HG03457 (cell line): Measurements from ENCODE around the gene EVC2.

ENCODE experiments used
- ATAC-seq: cut with Tn5 transposase; IDR thresholded peaks from one replicate; pipeline ENCODE4 v1.9.1; 2021; ENCODE audit warnings: moderate number of reproducible peaks; ENCODE audit not compliant: unreplicated experiment

The EVC2 gene

DNA sequence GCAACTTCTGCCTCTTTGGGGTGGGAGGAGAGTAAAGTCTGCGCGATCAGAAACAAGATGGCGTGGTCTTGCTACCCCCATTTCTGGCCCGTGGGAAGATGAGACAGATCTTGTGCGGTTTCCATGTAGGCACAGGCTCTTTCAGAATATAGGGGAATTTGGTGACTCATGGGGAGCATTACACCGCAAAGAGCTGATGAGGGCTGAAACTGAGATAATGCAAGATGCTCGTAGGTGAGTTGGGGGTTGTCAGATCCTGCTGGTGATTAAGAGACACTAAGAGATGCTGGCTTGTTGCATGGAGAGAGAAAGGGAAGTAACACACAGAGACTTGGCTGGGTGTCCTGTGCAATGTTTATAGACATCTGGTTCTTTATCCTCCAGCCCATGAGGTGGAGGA is 4.2 kb upstream of the EVC2 start:
- no peak for ATAC-seq

DNA sequence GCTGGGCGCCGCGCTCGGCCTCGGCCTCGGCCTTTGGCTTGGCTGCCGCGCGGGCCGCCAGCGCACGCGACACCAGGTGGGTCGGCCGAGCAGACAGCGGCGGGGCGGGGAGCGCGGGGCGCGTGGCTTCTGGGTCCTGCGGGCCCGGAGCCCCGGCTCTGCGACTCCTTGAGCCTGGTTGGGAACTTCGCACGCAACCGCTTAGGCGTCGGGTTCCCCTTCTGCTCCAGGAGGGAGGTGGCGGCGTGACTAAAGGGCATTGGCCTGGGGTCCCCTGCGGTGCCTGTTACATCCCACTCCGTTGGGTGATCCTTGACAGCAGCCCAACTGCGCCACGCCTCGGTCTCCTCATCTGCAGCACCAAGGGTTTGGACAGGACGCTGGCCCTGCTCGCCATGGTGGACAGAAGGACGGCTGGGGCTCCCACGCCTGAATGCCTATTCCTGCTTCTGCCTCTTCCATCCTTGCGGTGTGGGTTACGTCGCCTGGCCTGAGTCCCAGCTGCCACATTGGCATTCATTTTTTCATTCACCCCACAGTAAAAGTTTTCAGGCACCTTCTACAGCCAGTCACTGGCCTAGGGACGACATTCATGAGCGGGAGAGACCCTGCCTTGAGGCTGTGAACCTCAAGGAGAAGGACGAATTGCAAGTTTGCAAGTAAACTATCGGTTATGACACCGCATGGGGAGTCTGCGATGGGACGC is 3.3 kb upstream of the EVC2 start:
- no peak for ATAC-seq

DNA sequence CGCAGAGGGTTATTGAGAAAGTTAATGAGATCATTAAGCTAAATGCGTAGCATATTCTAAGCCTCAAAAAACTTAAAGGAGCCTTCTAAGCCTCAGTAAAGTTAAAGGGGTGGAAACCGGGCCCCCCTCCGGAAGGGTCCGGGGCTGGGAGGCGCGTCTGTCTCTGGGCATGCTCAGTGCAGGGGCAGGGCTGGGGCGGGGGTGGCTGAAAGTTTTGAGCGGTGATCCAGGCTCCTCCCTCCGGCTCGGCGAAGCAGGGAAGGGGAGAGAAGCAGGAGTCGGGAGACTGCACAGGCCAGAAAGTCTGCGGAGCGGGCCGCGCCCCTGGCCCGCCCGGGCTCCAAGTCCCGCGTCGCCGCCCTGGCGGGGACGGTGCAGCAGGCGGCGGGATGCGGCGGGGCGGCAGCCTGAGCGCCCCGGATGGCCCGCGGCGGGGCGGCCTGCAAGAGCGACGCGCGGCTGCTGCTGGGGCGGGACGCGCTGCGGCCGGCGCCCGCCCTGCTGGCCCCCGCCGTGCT is 2.7 kb upstream of the EVC2 start, which contains the start of gene EVC:
TSS of gene EVC (plus strand) at position 241 of the 518 bp plus-strand sequence. CDS start at position 421, 180 bp downstream.
- no peak for ATAC-seq

DNA sequence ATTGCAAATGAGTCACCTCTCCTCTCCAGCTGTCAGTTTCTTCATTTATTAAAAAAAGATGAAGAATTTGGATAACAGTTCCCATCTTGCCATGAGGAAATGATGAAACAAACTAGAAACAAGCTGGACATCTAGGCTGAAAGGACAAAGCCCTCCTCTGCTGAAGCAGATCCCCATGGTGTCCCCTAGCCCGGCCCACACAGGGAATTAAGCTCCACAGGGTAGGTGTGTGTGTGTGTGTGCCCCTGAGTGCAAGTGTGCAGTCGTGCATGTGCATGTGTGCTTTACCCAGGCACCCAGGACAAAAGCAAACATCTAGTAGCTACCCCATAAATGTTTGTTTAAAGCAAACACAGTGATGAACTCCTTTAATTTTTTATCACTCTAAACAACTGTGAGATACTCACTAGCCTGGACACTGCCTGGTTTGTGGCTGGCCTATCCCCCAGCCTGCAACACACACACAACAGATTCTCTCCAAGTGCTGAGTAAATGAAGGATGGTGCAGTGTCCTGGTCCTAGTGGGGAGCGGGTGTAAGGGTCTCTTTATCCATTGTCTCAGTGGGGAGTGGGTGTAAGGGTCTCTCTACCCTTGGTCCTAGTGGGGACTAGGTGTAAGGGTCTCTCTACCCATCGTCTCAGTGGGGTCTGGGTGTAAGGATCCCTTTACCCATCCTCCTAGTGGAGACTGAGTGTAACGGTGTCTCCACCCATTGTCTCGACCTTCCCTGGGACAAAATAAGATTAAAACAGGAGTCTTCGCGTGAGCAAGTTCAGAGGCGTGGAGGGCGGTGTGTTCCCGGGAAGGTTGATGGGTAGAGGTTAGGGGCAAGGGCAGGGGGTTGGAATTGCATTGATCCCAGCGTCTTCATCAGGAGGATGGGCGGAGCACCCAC is 2.0 kb upstream of the EVC2 start:
- no peak for ATAC-seq

DNA sequence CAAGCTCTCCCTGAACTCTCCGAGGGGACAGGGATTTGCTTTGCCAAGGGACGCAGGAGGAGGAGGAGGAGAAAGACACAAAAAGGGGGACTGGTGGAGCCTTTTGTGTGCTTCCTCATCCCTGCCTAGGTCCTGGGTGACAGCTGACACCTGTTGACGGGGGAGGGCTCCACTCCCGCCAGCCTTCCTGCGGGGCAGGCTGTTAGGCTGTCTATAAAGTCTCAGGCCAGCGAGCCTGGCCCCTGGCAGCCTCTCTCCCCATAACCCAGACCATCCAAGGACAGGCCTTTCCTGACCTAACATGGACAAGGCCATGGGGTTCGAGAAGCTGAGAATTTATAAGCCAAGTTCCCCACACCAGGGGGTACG is 832 bp upstream of the EVC2 start:
- ATAC-seq = no peak

DNA sequence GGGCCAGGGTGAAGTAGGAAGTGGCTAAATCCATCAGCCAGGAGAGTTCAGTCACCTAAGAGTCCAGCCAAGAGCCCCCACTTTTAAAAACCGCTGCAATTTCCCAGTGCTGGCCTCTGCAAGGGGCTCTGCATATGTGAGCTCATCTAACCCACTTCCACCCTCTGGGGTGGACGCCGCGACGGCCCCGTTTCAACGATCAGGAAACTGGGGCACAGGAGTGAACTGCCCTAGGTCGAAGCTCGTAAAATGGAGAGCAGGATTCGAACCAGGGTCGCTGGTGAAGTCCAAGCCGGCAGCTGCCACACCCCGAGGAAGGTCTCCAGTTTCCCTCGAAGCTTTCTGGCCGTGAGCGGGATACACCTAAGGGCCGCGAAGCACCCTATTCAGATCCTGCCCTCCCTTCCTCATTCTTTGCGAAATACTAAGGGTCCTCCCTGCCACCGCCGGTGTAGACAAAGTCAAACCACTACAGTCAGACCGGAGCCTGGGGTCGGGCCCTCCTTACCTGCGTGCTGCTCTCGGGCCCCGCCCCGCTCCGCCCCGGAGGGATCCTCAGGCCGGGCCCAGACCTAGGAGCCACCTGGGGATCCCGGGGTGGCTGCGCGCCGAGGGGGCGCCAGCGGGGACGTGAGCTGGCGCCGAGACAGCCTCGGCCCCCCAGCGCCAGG is 446 bp downstream of the EVC2 start:
- no peak for ATAC-seq

DNA sequence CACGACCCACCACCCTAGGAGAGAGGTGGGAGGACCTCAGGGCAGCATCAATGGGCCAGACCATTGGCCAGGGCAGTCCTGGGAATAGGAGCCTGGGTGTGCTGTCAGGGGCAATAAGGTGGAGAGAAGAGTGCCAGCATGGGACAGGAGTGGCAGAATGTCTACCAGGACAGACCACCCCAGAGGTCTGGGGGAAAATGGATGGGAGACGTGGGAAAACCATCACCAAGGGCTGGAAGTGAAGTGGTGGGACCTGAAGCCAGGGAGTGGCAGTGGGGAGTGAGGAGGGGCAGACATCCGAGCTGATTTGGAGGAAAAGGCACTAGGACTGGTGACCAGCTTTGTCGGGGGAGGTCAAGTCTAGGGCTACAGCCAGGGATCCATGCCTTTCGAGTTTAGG is 993 bp downstream of the EVC2 start:
- ATAC-seq = no peak

DNA sequence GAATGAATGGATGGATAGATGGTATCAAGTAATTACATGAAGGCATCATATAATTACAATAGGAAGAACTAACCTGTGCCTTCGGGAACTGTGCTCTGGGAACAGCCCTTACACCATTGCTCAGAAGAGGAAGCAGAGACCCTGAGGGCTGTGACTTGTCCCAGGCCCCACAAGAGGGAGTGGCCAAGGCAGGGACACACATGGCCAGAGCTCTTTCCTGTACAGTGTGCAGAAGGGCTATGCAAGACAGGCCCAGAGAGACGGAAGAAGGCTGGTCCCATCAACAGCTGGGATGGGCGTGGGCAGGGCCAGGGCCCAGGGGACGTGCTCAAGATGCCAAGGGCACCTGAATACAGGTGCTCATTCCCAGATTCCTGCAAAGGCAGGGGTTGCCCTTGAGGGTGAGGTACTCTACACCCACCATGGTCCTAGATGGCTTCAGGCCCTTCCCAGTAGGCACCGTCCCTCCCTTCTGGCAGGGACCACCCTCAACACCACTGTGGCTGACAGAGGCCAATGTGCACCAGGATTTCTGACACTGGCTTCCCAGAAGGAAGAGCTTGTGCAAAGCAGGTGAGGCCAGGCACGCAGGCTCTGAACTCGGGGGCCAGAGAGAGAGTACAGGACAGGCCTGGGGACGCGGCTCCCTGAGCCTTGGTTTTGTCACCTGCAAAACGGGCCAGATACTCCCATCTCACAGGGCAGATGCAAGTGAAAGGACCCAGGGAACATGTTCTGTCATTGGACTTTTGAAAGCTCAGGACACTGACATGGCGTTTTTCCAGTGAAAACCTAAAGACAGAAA is 1.7 kb downstream of the EVC2 start:
- ATAC-seq = no peak

DNA sequence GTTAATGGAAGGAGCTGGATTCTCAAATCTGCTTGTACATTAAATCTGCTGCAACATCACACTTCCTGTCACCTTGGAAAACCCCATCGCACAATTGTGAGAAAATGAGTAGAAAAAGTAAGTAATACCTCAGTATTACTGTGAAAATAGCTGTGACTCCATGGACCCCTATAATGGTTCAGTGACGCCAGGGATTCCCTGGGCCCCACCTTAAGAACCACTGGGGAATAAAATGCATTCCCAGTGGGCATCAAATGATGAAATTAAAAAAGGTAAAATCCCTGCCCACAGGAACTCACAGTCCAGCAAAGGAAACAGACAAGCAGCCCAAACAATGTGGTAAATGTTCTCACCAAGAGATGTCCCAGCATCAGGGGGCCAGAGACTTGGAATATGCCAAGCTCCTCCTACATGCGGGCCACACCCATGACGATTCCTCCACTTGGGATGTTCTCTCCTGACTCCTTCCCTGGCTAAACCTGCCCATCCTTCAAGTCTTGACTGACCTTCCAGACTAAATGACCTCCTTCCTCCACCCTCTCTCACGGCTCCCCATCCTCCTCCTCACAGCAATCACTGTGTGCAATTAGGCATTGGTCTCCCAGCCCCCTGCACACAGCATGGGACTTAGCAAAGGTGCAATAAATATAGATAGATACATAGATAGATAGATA is 2.6 kb downstream of the EVC2 start:
- ATAC-seq = no peak

DNA sequence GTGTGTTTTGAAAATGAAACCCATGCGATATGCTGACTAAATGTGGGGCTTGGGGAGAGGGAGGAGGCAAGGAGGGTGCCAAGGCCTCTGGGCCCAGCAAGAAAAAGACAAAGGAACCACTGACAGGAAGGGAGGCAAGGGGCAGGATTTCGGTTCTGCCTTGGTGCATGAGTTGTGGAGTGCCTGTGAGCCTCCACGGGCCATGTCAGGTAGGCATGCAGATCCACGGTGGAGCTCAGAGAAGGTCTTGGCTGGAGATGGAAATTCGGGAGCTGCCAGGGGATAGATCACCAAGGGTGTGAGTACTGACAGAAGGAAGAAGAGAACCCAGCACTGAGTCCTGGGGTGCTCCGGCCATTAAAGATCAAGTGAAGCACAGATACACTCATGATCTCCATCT is 4.1 kb downstream of the EVC2 start:
- no peak for ATAC-seq

DNA sequence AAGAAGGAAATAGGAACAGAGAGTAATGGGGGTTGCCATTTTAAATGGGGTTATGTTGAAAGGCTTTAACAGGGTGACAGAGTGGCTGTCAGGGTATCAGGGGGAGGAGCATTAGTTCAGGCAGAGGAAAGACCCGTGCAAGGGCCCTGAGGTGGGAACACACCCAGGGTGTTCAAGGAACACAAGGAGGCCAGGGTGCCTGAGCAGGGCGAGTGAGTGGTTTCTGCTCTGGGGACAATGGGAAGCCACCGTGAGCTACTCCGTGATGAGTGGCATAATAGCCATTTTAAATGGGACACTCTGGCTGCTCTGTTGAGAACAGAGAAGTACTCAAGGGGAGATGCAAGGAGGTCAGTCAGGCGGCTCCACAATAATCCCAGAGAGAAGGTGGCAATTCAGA is 4.5 kb downstream of the EVC2 start:
- no peak for ATAC-seq

DNA sequence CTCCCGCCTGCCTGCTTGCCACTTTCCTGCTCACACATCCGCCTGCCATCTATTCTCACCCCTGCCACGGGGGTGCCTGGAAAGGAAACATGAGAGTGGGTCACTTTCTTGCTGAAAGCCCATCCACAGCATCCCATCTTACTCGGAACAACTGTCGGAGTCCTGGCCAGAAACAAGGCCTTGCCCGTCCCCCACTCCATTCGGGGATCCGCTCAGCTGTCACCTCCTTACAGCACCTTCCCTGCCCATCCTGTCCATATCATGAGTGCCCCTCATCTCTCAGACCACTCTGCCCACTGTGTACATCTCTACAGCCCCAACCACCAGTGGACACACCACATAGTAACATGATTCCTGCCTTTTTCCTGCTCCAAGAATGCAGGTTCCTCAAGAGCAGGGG is 6.4 kb downstream of the EVC2 start:
- no peak for ATAC-seq

DNA sequence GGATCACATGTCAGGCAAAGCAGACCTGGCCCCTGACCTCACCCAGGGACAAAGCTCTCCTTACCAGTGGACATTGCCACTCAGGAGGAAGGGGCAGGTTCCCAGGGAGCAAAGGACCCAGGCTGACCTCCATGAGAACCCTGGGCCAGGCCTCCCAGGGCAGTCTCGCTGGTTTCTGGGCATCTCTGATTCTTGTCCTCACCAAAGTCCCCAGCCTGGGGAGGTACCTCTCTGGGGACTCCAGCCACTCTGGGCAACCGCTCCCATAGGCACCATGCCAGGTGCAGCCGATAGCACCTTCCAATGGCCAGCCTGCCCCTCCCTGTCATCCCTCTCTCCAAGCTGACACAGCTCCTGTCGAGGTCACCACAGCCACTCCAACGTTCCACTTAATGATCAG is 7.9 kb downstream of the EVC2 start:
- ATAC-seq = no peak

DNA sequence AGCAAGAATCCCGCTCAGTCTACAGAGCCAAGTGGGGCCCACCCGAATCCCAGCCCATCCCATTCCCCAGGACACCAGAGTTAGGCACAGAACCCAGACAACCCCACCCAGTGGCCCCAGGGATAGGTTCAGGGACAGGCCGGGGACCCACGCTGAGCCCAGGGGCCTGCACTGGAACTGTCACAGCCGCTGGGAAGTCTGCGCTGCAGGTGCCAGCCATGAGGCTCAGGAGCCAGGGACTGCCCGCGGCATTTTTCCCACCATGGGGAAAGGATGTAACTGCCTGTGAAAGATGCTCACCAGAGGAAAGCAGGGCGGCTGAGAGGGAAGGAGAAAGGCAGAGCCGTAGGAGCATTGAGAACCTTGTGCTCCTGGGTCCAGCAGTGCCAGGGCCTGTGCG is 12.0 kb downstream of the EVC2 start:
- ATAC-seq = no peak

DNA sequence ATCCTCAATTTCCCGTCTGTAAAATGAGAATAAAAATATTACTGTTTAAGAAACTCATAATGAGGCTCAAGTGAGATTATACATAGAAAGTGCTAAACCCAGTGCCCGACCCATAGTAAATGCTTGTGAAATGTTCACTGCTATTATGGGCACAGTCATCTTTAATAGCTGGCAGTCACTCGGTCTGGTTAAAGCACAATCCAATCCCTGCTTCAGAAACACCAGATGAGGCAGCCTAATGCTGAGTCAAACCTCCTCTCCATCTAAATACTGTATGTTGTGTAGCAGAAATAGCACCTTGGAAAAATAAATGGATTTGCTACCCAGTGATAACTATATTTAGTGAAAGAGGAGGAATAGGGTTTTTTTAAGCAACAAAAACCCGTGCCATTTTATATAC is 14.5 kb downstream of the EVC2 start:
- ATAC-seq = no peak

DNA sequence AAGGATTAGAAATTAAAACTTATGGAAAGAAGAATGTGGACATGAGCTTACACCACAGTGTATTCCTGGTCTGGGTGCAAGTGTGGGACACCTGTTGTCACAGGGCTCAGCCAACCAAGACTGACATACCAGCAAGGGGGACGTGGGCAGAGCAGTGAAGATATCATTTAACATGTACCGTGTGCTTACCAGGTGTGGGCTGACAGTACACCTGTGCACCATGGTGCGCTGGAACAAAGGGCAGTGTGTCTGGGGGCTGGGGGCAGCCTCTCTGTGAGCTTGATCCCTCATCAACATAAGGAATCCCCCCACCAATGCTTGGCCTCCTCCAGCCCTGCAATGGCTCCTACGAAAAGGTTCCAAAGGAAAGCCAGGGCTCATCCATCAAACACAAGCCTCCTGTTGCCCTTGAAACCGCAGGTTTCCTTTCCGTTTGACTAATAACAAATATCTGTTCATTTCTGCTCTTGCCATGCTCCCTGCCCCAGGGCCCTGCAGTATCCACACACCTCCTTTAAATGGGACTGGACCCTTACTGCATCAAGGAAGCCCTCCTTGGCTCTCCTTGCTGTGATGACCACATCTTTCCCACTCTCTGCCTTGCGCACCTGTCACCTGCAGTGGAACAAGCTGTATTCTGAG is 16.7 kb downstream of the EVC2 start:
- ATAC-seq = no peak

DNA sequence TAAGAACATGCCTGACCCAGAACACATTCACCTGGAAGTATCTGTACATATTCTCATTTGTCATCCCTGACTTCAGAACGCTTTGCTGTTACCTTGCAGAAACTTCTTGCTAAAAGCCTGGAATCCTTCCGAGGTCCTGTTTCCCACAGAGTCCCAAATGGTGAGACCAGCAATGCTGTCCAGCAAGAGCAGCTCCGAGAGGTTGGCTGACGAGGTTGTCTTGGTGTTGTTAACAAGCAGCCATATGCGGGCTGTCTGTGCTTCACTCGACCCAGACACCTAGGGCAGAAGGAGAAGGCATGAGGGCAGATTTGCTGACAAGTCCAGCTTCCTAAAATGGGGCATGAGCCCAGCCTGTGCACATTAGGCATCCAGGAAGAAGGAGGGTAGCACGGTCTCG is 19.3 kb downstream of the EVC2 start:
- no peak for ATAC-seq

DNA sequence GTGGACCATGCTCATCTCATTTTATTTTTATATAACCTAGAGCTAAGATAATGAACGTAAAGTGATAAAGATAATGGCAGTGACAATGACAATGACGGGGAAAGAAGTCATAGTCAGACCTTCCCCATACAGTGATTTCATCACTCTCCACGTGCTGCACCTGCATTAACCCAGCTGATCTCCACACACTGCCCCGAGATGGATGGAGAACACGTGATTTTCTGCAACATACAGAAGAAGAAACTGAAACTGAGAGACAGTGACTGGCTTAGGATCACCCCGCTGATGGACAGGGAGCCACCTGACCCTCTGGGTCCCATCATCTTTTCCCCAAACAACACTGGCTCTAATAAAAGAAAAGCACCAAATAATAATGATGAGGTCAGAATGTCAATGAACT is 22.0 kb downstream of the EVC2 start:
- no peak for ATAC-seq

DNA sequence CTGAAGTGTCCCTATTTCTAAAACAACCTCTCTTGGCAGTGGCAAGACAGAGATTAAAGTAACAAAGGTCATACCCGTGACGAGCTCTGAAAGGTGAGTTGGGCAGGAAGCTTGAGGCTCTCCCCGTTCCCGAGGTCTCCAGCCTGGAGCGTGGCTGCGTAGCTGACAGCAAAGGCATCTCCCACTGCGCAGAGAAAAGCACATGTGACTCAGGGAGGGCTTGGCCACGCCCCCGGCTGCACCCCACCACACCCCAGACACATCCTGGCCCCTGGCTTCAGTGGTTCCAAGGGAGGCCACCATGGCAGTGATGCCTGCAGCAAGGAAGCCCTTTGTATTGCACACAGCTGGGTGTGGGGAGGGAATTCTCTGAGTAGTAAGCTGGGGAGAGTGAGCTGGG is 23.1 kb downstream of the EVC2 start:
- no peak for ATAC-seq

DNA sequence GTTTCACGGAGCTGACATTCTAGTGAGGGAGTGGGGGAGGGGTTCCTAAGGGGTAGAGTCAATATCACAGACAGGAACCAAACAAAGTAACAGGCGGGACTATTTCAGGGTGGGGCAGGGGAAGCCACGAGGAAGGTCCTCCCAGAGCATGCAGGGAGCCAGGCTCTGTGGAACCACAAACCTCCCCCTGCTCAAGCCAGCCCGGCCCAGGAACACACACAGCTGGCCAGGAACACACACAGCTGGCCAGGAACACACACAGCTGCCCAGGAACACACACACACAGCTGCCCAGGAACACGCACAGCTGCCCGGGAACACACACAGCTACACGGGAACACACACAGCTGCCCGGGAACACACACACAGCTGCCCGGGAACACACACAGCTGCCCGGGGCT is 24.8 kb downstream of the EVC2 start:
- no peak for ATAC-seq
